ENCODE measurements around the gene GPR150.

GRCh38 chr5:95667678-95668077 is 47.8 kb downstream of the GPR150 start:
- TF ChIP-seq CTCF (IDR thresholded peaks at IDR 0.05) (no peak), POLR2AphosphoS5 (IDR thresholded peaks at IDR 0.05) (no peak)

All from prostate gland (tissue), 2 donors.